Mesendoderm (in vitro differentiated cells): ENCODE measurements around the gene ZDHHC19.
"Not testable (repeated sequence)": the region's sequence is repeated elsewhere in the genome, so short reads cannot be mapped to it uniquely, and the experiment has no call there.

Experiments used
- DNase-seq: peaks from one replicate; pipeline ENCODE4 v3.0.0; 2013
- H2AK5ac ChIP-seq: 2 replicates; pipeline ENCODE4 v1.6.1; 2013; ENCODE audit warnings: low read length, inconsistent platforms
- H2BK120ac ChIP-seq: 2 replicates; pipeline ENCODE4 v1.6.1; 2013; ENCODE audit warnings: low read depth, mild to moderate bottlenecking, low read length, moderate library complexity, mixed read lengths
- H2BK15ac ChIP-seq: replicated peaks from 2 replicates; pipeline ENCODE4 v1.6.1; 2013; ENCODE audit warnings: low read depth, mild to moderate bottlenecking, moderate library complexity
- H2BK5ac ChIP-seq: 2 replicates; pipeline ENCODE4 v1.6.1; 2013; ENCODE audit warnings: low read length, inconsistent platforms
- H3K18ac ChIP-seq: 2 replicates; pipeline ENCODE4 v1.6.1; 2013; ENCODE audit warnings: mild to moderate bottlenecking, low read length, mixed read lengths
- H3K23ac ChIP-seq: one replicate; pipeline ENCODE4 v1.6.1; 2013; ENCODE audit warnings: low read length
- H3K27ac ChIP-seq: 2 replicates; pipeline ENCODE4 v1.5.1; 2013; ENCODE audit warnings: low read depth, mild to moderate bottlenecking, inconsistent platforms, low read length, moderate library complexity
- H3K27me3 ChIP-seq: 2 replicates; pipeline ENCODE4 v1.6.1; 2013; ENCODE audit warnings: low read length, control low read depth, mild to moderate bottlenecking, inconsistent platforms; ENCODE audit not compliant: insufficient read depth, poor library complexity
- H3K36me3 ChIP-seq: 2 replicates; pipeline ENCODE4 v1.6.1; 2013; ENCODE audit warnings: low read length, inconsistent platforms; ENCODE audit not compliant: control insufficient read depth, insufficient read depth
- H3K4ac ChIP-seq: one replicate; pipeline ENCODE4 v1.6.1; 2013; ENCODE audit warnings: low read depth, mild to moderate bottlenecking, low read length, moderate library complexity
- H3K4me1 ChIP-seq: 2 replicates; pipeline ENCODE4 v1.6.1; 2013; ENCODE audit warnings: low read depth, low read length, inconsistent platforms; ENCODE audit not compliant: control insufficient read depth
- H3K4me2 ChIP-seq: 2 replicates; pipeline ENCODE4 v1.6.1; 2013; ENCODE audit warnings: low read length
- H3K4me3 ChIP-seq: 2 replicates; pipeline ENCODE4 v1.5.1; 2013; ENCODE audit warnings: mild to moderate bottlenecking, low read length
- H3K56ac ChIP-seq: one replicate; pipeline ENCODE4 v1.6.1; 2013; ENCODE audit warnings: low read length
- H3K79me1 ChIP-seq: 2 replicates; pipeline ENCODE4 v1.6.1; 2013; ENCODE audit warnings: low read length, inconsistent platforms
- H3K79me2 ChIP-seq: 2 replicates; pipeline ENCODE4 v1.6.1; 2013; ENCODE audit warnings: mild to moderate bottlenecking, low read length; ENCODE audit not compliant: control insufficient read depth, insufficient read depth
- H3K9ac ChIP-seq: 2 replicates; pipeline ENCODE4 v1.6.1; 2013; ENCODE audit warnings: low read length, inconsistent platforms
- H4K5ac ChIP-seq: one replicate; pipeline ENCODE4 v1.6.1; 2013; ENCODE audit warnings: low read length
- H4K8ac ChIP-seq: one replicate; pipeline ENCODE4 v1.6.1; 2013; ENCODE audit warnings: low read depth, mild to moderate bottlenecking, control low read depth, low read length, moderate library complexity
- WGBS: extraction: QIAGEN DNeasy Blood & Tissue Kit; methylation state at CpG from one replicate; pipeline ENCODE4 v1.1.7; 2013; ENCODE audit warnings: low lambda C conversion rate, missing lambda C conversion rate; ENCODE audit not compliant: insufficient coverage; ENCODE audit errors: extremely low coverage; 5-methylcytosine and 5-hydroxymethylcytosine counted together

ZDHHC19 gene

GRCh38 chr3:196246612-196247308, 35.6 kb upstream of the ZDHHC19 start:
- Histone ChIP-seq H2BK120ac (no peak overlapping the region), H4K5ac (no peak overlapping the region), H3K9ac (no peak overlapping the region), H4K8ac (no peak overlapping the region), H3K23ac (no peak overlapping the region), H2BK15ac (no peak overlapping the region), H3K79me1 (no peaks in the 10 kb centered on the region), H2AK5ac (no peak overlapping the region), H3K4ac (no peak overlapping the region), H3K27ac (no peak overlapping the region), H3K27me3 (no peaks in the 10 kb centered on the region), H3K4me1 (no peaks in the 10 kb centered on the region), H3K4me3 (no peak overlapping the region), H3K18ac (no peak overlapping the region), H3K56ac (no peak overlapping the region), H2BK5ac (no peak overlapping the region), H3K36me3 (peaks cover 8% of the 10 kb centered on the region), H3K79me2 (no peaks in the 10 kb centered on the region), H3K4me2 (no peak overlapping the region)
- WGBS: no CpG with 5 or more reads among the region's 13 CpGs
- no peak for DNase-seq

GRCh38 chr3:196244166-196244565, 33.0 kb upstream of the ZDHHC19 start:
- H3K18ac ChIP-seq, DNase-seq, H3K27ac ChIP-seq, H3K9ac ChIP-seq, H3K56ac ChIP-seq, H3K23ac ChIP-seq, H2BK15ac ChIP-seq, H2BK120ac ChIP-seq, H3K79me2 ChIP-seq, H3K27me3 ChIP-seq, H3K4me1 ChIP-seq, H4K8ac ChIP-seq, H3K79me1 ChIP-seq, H3K4me3 ChIP-seq, H4K5ac ChIP-seq, H3K36me3 ChIP-seq, H3K4me2 ChIP-seq, H2BK5ac ChIP-seq, H3K4ac ChIP-seq, H2AK5ac ChIP-seq: not testable (repeated sequence)
- no CpG with 5 or more reads among the region's 34 CpGs for WGBS

GRCh38 chr3:196241704-196242103, 30.5 kb upstream of the ZDHHC19 start:
- H3K4ac ChIP-seq: no peak overlapping the region
- H4K5ac ChIP-seq: no peak overlapping the region
- no peak overlapping the region for H2AK5ac ChIP-seq
- H3K27me3 ChIP-seq: no peaks in the 10 kb centered on the region
- H3K27ac ChIP-seq: no peak overlapping the region
- no peak overlapping the region for H3K56ac ChIP-seq
- H2BK15ac ChIP-seq: no peak overlapping the region
- H3K23ac ChIP-seq: no peak overlapping the region
- H3K79me2 ChIP-seq: no peaks in the 10 kb centered on the region
- H4K8ac ChIP-seq: no peak overlapping the region
- H3K36me3 ChIP-seq: peaks cover 8% of the 10 kb centered on the region
- H2BK120ac ChIP-seq: no peak overlapping the region
- no peak overlapping the region for H3K9ac ChIP-seq
- no peak overlapping the region for H3K18ac ChIP-seq
- no peak overlapping the region for H3K4me3 ChIP-seq
- DNase-seq: no peak
- H3K4me2 ChIP-seq: no peak overlapping the region
- H3K4me1 ChIP-seq: no peaks in the 10 kb centered on the region
- no CpG with 5 or more reads among the region's 8 CpGs for WGBS
- H3K79me1 ChIP-seq: no peaks in the 10 kb centered on the region
- no peak overlapping the region for H2BK5ac ChIP-seq

GRCh38 chr3:196240424-196240823, 29.2 kb upstream of the ZDHHC19 start:
- Histone ChIP-seq H3K4me2 (no peak overlapping the region), H3K23ac (no peak overlapping the region), H3K4me1 (no peaks in the 10 kb centered on the region), H3K4me3 (no peak overlapping the region), H2BK15ac (no peak overlapping the region), H3K9ac (no peak overlapping the region), H4K8ac (no peak overlapping the region), H3K56ac (no peak overlapping the region), H3K27me3 (no peaks in the 10 kb centered on the region), H4K5ac (no peak overlapping the region), H3K27ac (no peak overlapping the region), H3K4ac (no peak overlapping the region), H2AK5ac (no peak overlapping the region), H3K79me2 (no peaks in the 10 kb centered on the region), H3K79me1 (no peaks in the 10 kb centered on the region), H2BK5ac (no peak overlapping the region), H2BK120ac (no peak overlapping the region), H3K36me3 (peaks cover 8% of the 10 kb centered on the region), H3K18ac (no peak overlapping the region)
- no CpG with 5 or more reads among the region's 4 CpGs for WGBS
- DNase-seq: no peak

- no peak overlapping the region for H3K23ac ChIP-seq
- H3K4me3 ChIP-seq: no peak overlapping the region
- no CpG with 5 or more reads among the region's 14 CpGs for WGBS
- no peak overlapping the region for H3K4me2 ChIP-seq
- no peaks in the 10 kb centered on the region for H3K4me1 ChIP-seq
- no peak overlapping the region for H2AK5ac ChIP-seq
- H3K79me2 ChIP-seq: no peaks in the 10 kb centered on the region
- no peaks in the 10 kb centered on the region for H3K79me1 ChIP-seq
- H3K27ac ChIP-seq: no peak overlapping the region
- H4K8ac ChIP-seq: no peak overlapping the region
- no peak overlapping the region for H2BK15ac ChIP-seq
- no peaks in the 10 kb centered on the region for H3K27me3 ChIP-seq
- H3K56ac ChIP-seq: no peak overlapping the region
- peak; percentile 62 for DNase-seq
- H2BK5ac ChIP-seq: no peak overlapping the region
- no peak overlapping the region for H4K5ac ChIP-seq
- no peak overlapping the region for H3K9ac ChIP-seq
- H2BK120ac ChIP-seq: no peak overlapping the region
- H3K18ac ChIP-seq: no peak overlapping the region
- peaks cover 8% of the 10 kb centered on the region for H3K36me3 ChIP-seq
- no peak overlapping the region for H3K4ac ChIP-seq
Measured at GRCh38 chr3:196238612-196239560, 27.7 kb upstream of the ZDHHC19 start.
